Astrocyte (in vitro differentiated cells and primary cell): ENCODE measurements around the gene COL28A1.

Experiments
- EZH2 ChIP-seq: IDR thresholded peaks from 2 replicates; pipeline ENCODE4 v1.6.1; 2012; ENCODE audit warnings: mild to moderate bottlenecking, low read length, inconsistent platforms; ENCODE audit not compliant: insufficient read depth
- TF ChIP-seq, protein P1 (sequence below): IDR thresholded peaks from 2 replicates; pipeline ENCODE4 v1.5.1; 2011; ENCODE audit warnings: low read depth, mild to moderate bottlenecking, inconsistent platforms, low read length, moderate library complexity; ENCODE audit not compliant: insufficient read depth

- TF ChIP-seq, protein P1, sequence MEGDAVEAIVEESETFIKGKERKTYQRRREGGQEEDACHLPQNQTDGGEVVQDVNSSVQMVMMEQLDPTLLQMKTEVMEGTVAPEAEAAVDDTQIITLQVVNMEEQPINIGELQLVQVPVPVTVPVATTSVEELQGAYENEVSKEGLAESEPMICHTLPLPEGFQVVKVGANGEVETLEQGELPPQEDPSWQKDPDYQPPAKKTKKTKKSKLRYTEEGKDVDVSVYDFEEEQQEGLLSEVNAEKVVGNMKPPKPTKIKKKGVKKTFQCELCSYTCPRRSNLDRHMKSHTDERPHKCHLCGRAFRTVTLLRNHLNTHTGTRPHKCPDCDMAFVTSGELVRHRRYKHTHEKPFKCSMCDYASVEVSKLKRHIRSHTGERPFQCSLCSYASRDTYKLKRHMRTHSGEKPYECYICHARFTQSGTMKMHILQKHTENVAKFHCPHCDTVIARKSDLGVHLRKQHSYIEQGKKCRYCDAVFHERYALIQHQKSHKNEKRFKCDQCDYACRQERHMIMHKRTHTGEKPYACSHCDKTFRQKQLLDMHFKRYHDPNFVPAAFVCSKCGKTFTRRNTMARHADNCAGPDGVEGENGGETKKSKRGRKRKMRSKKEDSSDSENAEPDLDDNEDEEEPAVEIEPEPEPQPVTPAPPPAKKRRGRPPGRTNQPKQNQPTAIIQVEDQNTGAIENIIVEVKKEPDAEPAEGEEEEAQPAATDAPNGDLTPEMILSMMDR: no peak
- no peak for TF ChIP-seq EZH2
Observed at GRCh38 chr7:7408001-7408770, 127.5 kb downstream of the COL28A1 start.
